ENCODE data around the gene DCST1.

Gene DCST1

GRCh38 chr1:155007251-155007828, 26.3 kb upstream of the DCST1 start:
- Histone ChIP-seq H4K20me1 (peaks cover 20% of the 10 kb centered on the region; the same call in 1 of the 2 replicates), H3K36me3 (peaks cover 5% of the 10 kb centered on the region; the same call in 1 of the 2 replicates), H3K4me1 (peaks cover 82% of the 10 kb centered on the region), H3K27ac (peak overlapping the region; percentile 98), H3K4me2 (peak overlapping the region; percentile 100), H3K9ac (peak overlapping the region; percentile 71; the same call in 1 of the 2 replicates), H3K4me3 (peak overlapping the region; percentile 95; the same call in 1 of the 2 replicates), H3K9me3 (no peaks in the 10 kb centered on the region), H3K27me3 (no peaks in the 10 kb centered on the region)
- no peak for TF ChIP-seq Cebpa-rat (IDR thresholded peaks at IDR 0.05)

- Histone ChIP-seq H3K4me3 (peak overlapping the region; percentile 95; the same call in 1 of the 2 replicates), H3K4me2 (peak overlapping the region; percentile 100), H4K20me1 (peaks cover 29% of the 10 kb centered on the region; the same call in 1 of the 2 replicates), H3K9me3 (no peaks in the 10 kb centered on the region), H3K27ac (peak overlapping the region; percentile 98), H3K4me1 (peaks cover 92% of the 10 kb centered on the region), H3K27me3 (no peaks in the 10 kb centered on the region), H3K36me3 (peaks cover 5% of the 10 kb centered on the region), H3K9ac (peak overlapping the region; percentile 71)
- TF ChIP-seq Cebpa-rat (IDR thresholded peaks at IDR 0.05): no peak
Measured at GRCh38 chr1:155008015-155008941, 25.3 kb upstream of the DCST1 start.

- Histone ChIP-seq H3K4me1 (peaks cover 99% of the 10 kb centered on the region), H3K9me3 (no peaks in the 10 kb centered on the region), H3K4me3 (peak overlapping the region; percentile 44; the same call in 1 of the 2 replicates), H3K4me2 (peak overlapping the region; percentile 100), H4K20me1 (peaks cover 35% of the 10 kb centered on the region; the same call in 1 of the 2 replicates), H3K9ac (peak overlapping the region; percentile 71; the same call in 1 of the 2 replicates), H3K27ac (peak overlapping the region; percentile 98), H3K36me3 (peaks cover 11% of the 10 kb centered on the region), H3K27me3 (no peaks in the 10 kb centered on the region)
- no peak for TF ChIP-seq Cebpa-rat (IDR thresholded peaks at IDR 0.05)
Measured at GRCh38 chr1:155009221-155009711, 24.4 kb upstream of the DCST1 start.

- peak overlapping the region; percentile 78 for H3K27ac ChIP-seq
- peak overlapping the region; percentile 44 for H3K4me3 ChIP-seq
- peaks cover 16% of the 10 kb centered on the region for H3K36me3 ChIP-seq
- no peak for TF ChIP-seq Cebpa-rat (IDR thresholded peaks at IDR 0.05)
- H4K20me1 ChIP-seq: peaks cover 40% of the 10 kb centered on the region; the same call in 1 of the 2 replicates
- H3K4me2 ChIP-seq: peak overlapping the region; percentile 100
- H3K9ac ChIP-seq: peak overlapping the region; percentile 65; the same call in 1 of the 2 replicates
- no peaks in the 10 kb centered on the region for H3K27me3 ChIP-seq
- H3K4me1 ChIP-seq: peaks cover 99% of the 10 kb centered on the region
- no peaks in the 10 kb centered on the region for H3K9me3 ChIP-seq
Measured at GRCh38 chr1:155009742-155010141, 23.9 kb upstream of the DCST1 start.

- H3K4me1 ChIP-seq: peaks cover 99% of the 10 kb centered on the region
- peak overlapping the region; percentile 44 for H3K4me3 ChIP-seq
- TF ChIP-seq Cebpa-rat (IDR thresholded peaks at IDR 0.05): no peak
- H3K4me2 ChIP-seq: peak overlapping the region; percentile 100
- H3K27me3 ChIP-seq: no peaks in the 10 kb centered on the region
- H4K20me1 ChIP-seq: peaks cover 46% of the 10 kb centered on the region; the same call in 1 of the 2 replicates
- H3K9ac ChIP-seq: peak overlapping the region; percentile 65
- H3K27ac ChIP-seq: peak overlapping the region; percentile 78
- peaks cover 22% of the 10 kb centered on the region for H3K36me3 ChIP-seq
- no peaks in the 10 kb centered on the region for H3K9me3 ChIP-seq
Measured at GRCh38 chr1:155010211-155010918, 23.3 kb upstream of the DCST1 start.

GRCh38 chr1:155011004-155011416, 22.6 kb upstream of the DCST1 start:
- Histone ChIP-seq H3K4me3 (peak overlapping the region; percentile 25; the same call in 1 of the 2 replicates), H3K4me2 (peak overlapping the region; percentile 100), H3K9me3 (no peaks in the 10 kb centered on the region), H4K20me1 (peaks cover 53% of the 10 kb centered on the region; the same call in 1 of the 2 replicates), H3K27me3 (no peaks in the 10 kb centered on the region), H3K4me1 (peaks cover 99% of the 10 kb centered on the region), H3K36me3 (peaks cover 28% of the 10 kb centered on the region), H3K9ac (peak overlapping the region; percentile 65), H3K27ac (peak overlapping the region; percentile 78)
- TF ChIP-seq Cebpa-rat (IDR thresholded peaks at IDR 0.05): no peak

- Histone ChIP-seq H3K27me3 (no peaks in the 10 kb centered on the region), H3K9me3 (no peaks in the 10 kb centered on the region), H3K4me1 (peaks cover 99% of the 10 kb centered on the region), H3K9ac (0 out of 2 replicates have a peak overlapping the region, but pooled peaks have one; percentile 65), H3K27ac (peak overlapping the region; percentile 78), H3K4me2 (peak overlapping the region; percentile 100), H3K36me3 (peaks cover 33% of the 10 kb centered on the region), H4K20me1 (peaks cover 58% of the 10 kb centered on the region; the same call in 1 of the 2 replicates), H3K4me3 (peak overlapping the region; percentile 25; the same call in 1 of the 2 replicates)
- no peak for TF ChIP-seq Cebpa-rat (IDR thresholded peaks at IDR 0.05)
Measured at GRCh38 chr1:155011437-155012025, 22.1 kb upstream of the DCST1 start.

GRCh38 chr1:155012026-155012546, 21.5 kb upstream of the DCST1 start:
- no peak for TF ChIP-seq Cebpa-rat (IDR thresholded peaks at IDR 0.05)
- no peaks in the 10 kb centered on the region for H3K27me3 ChIP-seq
- peak overlapping the region; percentile 100 for H3K4me2 ChIP-seq
- no peaks in the 10 kb centered on the region for H3K9me3 ChIP-seq
- H3K27ac ChIP-seq: peak overlapping the region; percentile 78
- peaks cover 99% of the 10 kb centered on the region for H3K4me1 ChIP-seq
- H3K4me3 ChIP-seq: no peak overlapping the region
- H3K9ac ChIP-seq: no peak overlapping the region
- H3K36me3 ChIP-seq: peaks cover 35% of the 10 kb centered on the region
- peaks cover 59% of the 10 kb centered on the region; the same call in 1 of the 2 replicates for H4K20me1 ChIP-seq
